C4-2B (cell line): ENCODE measurements around the gene GGACT.
"Not testable (repeated sequence)": the region's sequence is repeated elsewhere in the genome, so short reads cannot be mapped to it uniquely, and the experiment has no call there.

Experiments used
- H3K27ac ChIP-seq: fragments of 450-650 bp; 2 replicates; pipeline ENCODE4 v1.5.1; 2017
- CTCF ChIP-seq: fragments of 450-650 bp; conservative IDR thresholded peaks from 2 replicates; pipeline ENCODE4 v1.5.1; 2017; ENCODE audit warnings: mild to moderate bottlenecking
- ZFX ChIP-seq: fragments of 450-650 bp; IDR thresholded peaks from 2 replicates; pipeline ENCODE4 v1.6.1; 2017

The GGACT gene

GRCh38 chr13:100589178-100589725 is 663 bp upstream of the GGACT start:
- H3K27ac ChIP-seq = peak overlapping the region; percentile 75
- TF ChIP-seq ZFX = no peak

GRCh38 chr13:100584896-100585295 is 3.7 kb downstream of the GGACT start:
- TF ChIP-seq ZFX = no peak

GRCh38 chr13:100581504-100581903 is 7.1 kb downstream of the GGACT start:
- H3K27ac ChIP-seq = no peak overlapping the region
- TF ChIP-seq ZFX (no peak), CTCF (no peak)

More at GRCh38 chr13:100584896-100585295, 3.7 kb downstream of the GGACT start:
- no peak overlapping the region for H3K27ac ChIP-seq

- TF ChIP-seq CTCF (no peak), ZFX (no peak)
Observed at GRCh38 chr13:100581030-100581429, 7.6 kb downstream of the GGACT start.

GRCh38 chr13:100580045-100580444 is 8.5 kb downstream of the GGACT start:
- TF ChIP-seq CTCF = no peak
- no peak for TF ChIP-seq ZFX
- no peak overlapping the region for H3K27ac ChIP-seq

More at GRCh38 chr13:100581030-100581429, 7.6 kb downstream of the GGACT start:
- H3K27ac ChIP-seq = no peak overlapping the region

- H3K27ac ChIP-seq = not testable (repeated sequence)
Observed at GRCh38 chr13:100577239-100577638, 11.3 kb downstream of the GGACT start.

GRCh38 chr13:100573121-100573520 is 15.5 kb downstream of the GGACT start:
- H3K27ac ChIP-seq = no peak overlapping the region
- no peak for TF ChIP-seq ZFX
- TF ChIP-seq CTCF = peak; percentile 83

- no peak overlapping the region for H3K27ac ChIP-seq
Observed at GRCh38 chr13:100566543-100566942, 22.0 kb downstream of the GGACT start.

More at GRCh38 chr13:100566543-100566942, 22.0 kb downstream of the GGACT start:
- TF ChIP-seq CTCF = no peak
- TF ChIP-seq ZFX = no peak
